Stimulated activated CD4-positive, alpha-beta T cell treated with anti-CD3 and anti-CD28 coated beads, Interleukin-15, amount 100 ng/mL, for 48 hours (primary cell): ENCODE measurements around the gene SEMA4D.

Experiments used
- DNase-seq, 2 donors: peaks; one replicate each; pipeline ENCODE4 v3.0.0-alpha.2; 2020; ENCODE audit warnings: low read depth in 2 of 2

SEMA4D gene

DNA sequence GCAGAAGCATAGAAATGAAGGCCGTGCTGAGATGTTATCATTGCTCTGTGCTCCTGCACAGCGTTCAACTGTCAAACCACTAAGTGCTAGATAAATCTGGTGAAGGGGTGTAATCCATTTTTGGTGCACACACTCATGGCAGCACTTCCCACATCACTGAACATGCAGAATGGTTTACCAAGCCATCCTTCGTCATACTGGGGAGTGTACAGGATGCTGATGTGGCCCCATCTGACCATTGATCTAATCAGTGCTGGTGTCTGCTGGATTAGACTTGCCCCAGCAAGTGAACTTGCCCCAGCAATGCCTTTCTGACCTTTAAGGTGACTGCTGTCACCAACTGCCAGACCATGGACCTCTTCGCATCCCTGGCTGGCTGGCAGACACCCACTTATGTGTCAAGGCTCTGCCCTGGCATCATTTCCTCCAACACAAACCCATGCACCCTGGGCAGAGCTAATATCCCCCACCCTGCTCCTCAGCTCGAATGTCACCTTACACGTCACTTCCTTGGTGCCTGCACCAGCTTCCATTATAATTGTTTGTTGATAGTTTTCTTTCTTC, 4.2 kb upstream of the SEMA4D start:
- DNase-seq: no peak

- DNase-seq: no peak
Observed at GRCh38 chr9:89501311-89501898, 3.5 kb upstream of the SEMA4D start.

DNA sequence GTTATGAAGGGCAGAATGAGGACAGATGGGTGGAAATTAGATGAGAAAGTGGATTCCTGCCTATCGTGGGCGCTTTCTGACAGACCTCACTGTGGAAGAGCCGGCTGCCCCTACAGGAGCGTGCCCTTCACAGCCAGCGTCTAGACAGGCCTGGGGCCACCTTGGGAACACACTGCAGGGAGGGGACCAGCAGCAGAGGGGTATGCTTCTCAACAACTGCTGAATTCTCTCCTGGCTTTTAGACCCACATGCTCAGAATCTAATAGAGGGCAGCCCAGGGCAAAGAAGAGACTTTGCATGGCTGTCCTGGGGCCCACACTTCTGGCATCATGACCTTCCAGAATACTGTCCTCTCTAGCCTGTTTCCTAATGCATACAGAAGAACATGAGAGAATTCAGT, 2.1 kb upstream of the SEMA4D start:
- no peak for DNase-seq

DNA sequence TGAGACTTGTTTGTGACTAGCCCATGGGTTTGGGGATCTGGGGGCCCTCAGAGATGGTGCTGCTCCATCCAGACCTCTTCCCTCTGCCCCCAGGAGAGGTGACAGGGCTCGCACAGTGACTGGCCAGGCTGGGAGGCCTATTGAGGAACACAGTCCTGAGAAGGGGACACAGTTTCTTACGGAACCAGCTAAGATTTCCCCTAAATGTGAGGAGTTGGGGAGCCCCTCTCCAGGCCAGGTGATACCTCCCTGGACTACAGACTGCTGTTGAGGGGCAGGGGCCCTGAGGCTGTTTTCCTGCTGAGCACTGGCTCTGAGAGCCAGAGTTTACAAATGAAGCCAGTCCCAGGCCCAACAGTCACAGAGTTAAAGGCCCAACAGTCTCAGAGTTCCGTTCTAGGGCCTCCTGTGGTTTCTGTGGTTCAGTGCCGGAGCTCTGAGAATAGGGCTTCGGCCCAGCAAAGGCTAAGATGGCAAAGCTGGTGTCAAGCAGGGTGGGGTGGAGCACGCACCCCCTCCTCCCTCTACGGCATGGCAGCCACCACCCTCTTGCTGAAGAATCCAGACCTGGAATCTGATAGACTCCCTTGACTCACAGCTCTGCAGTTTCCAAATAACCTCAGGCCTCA, 1.1 kb upstream of the SEMA4D start:
- DNase-seq: no peak

GRCh38 chr9:89497257-89497963, 503 bp downstream of the SEMA4D start:
- DNase-seq: no peak

GRCh38 chr9:89496645-89497256, 1.2 kb downstream of the SEMA4D start:
- no peak for DNase-seq

- DNase-seq: no peak
Observed at GRCh38 chr9:89495824-89496560, 1.9 kb downstream of the SEMA4D start.

DNA sequence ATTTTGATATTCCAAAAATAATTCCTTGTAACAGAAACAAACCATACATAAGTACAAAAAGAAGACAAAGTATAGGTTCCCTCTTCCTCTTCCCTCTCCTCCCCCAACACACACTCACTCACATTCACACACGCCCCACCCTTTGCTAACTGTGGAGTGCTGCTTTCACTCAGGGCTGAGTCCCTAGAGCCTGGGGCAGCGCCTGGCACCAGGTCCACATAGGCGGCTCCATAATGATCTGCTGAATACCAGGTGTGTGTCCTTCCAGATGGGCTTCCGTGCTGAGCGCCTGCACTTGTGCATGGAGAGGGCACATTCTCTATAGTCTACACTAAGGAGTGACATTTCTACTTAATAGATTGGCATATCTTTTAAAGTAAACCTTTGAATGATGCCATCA, 3.7 kb downstream of the SEMA4D start:
- no peak for DNase-seq

DNA sequence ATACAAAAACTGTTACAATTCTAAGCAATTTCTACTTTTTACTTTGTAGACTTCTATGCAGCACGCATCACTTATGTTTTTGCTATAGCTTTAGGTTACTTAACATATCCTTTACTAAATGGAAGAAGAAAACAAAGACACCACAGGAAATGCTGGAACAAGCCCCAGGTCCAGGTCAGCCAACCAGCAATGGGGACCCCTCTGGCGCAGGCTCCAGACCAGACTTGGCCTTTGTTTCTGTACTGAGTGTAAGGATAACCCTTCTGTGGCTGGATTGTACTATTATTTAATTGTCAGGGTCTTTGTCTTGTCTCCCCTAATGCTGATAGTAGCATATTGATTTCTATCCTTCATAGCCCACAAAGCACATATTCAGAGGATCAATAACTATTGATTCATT, 4.2 kb downstream of the SEMA4D start:
- DNase-seq: no peak

DNA sequence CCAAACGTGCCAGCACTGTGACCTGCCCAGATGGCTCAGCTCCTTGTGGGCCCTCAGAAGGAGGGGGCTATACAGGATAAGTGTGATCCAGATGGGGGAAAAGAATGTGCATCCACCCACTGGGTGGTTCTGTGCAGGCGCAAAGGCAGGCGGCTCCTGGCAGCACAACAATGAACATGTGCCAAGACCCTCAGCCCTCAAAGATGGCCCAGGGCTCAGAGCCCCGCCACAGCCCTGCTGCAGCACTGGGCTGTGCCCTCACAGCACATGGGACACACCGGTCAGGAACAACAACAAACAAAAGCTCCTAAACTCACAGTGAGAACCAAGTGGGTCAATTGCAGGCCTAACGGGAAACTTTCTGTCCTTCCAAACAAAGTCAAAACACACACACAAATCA, 4.7 kb downstream of the SEMA4D start:
- no peak for DNase-seq

DNA sequence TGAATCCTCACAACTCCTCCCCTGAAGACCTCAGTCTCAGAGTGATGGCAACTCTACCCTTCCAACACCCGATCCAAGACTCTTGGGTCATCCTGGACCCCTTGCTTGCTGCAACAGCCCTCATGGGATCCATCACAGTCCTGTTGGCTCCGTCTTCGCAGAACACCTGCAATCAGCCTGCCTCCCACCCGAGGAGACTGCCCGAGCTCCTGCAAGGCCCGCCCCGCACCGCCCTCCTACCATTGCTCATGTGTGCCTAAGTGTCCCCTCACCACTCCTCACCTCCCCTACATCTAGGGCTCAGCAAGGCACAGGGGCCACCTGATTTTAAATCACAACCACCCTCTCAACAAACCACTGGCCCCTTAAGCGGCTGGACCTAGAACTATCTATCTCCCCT, 5.3 kb downstream of the SEMA4D start:
- no peak for DNase-seq

- no peak for DNase-seq
Observed at GRCh38 chr9:89491694-89492093, 6.2 kb downstream of the SEMA4D start.

DNA sequence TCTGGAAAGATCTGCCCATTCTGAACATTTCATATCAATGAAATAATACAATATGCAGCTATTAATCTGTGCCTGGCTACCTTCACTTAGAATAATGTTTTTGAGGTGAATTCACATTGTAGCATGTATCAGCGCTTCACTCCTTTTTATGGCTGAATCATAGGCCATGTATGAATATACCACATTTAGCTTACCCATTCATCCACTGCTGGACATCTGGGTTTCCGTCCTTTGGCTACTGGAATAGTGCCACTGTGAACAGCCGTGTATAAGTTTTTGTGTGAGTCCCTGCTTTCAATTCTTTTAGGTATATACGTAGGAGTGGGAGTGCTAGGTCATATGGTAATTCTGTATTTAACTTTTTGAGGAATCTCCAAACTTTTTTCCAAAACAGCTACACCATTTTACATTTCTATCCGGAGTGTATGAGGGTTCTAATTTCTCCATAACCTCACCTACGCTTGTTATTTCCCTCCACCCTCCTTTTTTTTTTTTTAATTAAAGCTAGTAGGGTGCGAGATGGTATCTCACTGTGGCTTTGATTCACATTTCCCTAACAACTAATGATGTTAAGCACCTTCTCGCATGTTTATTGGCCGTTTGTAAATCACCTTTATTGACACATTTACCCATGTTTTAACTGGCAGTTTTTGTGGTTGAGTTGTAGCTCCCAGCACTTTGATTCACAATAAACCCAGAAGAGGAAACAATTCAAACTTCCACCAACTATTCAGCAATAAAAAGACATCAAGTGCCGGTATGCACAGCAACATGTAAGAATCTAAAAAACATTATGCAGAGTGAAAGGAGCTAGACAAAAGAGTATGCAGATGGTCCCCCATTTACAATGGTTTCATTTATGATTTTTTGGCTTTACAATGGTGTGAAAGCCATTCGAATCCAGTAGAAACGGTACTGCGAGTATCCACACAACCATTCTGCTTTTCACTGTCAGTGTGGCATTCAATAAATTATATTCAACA, 8.1 kb downstream of the SEMA4D start:
- no peak for DNase-seq

- DNase-seq: no peak
Observed at GRCh38 chr9:89488936-89489335, 9.0 kb downstream of the SEMA4D start.

GRCh38 chr9:89488131-89488530, 9.8 kb downstream of the SEMA4D start:
- no peak for DNase-seq

- no peak for DNase-seq
Observed at GRCh38 chr9:89486681-89487080, 11.2 kb downstream of the SEMA4D start.

- no peak for DNase-seq
Observed at GRCh38 chr9:89484475-89485404, 13.2 kb downstream of the SEMA4D start.

DNA sequence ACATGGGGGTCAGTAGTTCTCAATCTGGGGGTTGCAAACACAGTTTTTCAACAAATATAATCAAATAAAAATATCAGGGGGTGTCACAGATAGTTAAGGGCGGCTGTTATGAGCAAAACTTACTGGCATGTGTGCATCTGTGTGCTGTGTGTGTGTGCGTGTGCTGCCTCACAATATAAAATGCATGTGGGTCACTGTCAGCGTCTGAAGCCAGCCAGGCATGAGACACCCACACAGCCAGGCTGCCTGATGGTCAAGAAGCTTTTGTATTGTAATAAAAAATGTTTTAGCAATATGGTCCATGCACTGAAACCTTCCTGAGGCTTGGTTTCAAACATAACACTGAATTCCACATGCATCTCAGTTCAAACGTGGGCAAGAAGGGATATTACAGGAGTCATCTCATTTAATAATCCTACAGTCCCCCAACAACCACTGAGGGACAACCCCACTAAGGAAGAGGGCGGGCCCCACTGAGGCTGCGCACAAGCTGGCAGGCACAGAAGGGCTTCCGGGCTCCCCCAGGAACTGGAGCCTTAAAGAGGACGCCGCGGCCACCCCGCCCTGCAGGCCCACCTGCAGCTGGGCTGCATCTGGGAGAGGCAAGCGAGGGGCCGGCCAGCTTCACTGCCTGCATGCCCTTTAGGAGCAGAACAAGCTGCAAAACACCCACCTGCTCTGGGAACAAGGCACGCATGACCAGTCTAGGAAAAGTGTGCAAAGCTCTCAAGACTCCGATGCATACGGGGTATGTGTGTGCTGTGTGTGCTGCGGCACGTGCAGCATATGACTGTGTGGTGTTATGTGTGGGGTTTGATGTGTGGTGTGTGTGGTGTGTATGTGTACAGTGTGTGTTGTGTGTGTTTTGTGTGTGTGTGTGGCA, 14.1 kb downstream of the SEMA4D start:
- no peak for DNase-seq
